H1 (cell line): ENCODE data around the gene RASAL2.

Experiments used
- CHD2 ChIP-seq: IDR thresholded peaks from 2 replicates; pipeline ENCODE4 v1.6.1; 2012; ENCODE audit warnings: low read length, improper control_type of control experiment
- CHD7 ChIP-seq: fragments of 300-600 bp; sonication (generic); IDR thresholded peaks from 2 replicates; pipeline ENCODE4 v1.7.1; 2012; ENCODE audit warnings: low read length, moderate library complexity, mild to moderate bottlenecking, inconsistent platforms; ENCODE audit not compliant: insufficient replicate concordance
- CTCF ChIP-seq, 3 experiments: IDR thresholded peaks; 1 replicate in 2 of 3; 2 replicates in 1 of 3; pipeline versions ENCODE4 v1.5.1 to v1.6.1; 2011; ENCODE audit warnings: low read length in 3 of 3, mild to moderate bottlenecking in 3 of 3, inconsistent platforms in 2 of 3, low read depth in 1 of 3, moderate library complexity in 1 of 3; ENCODE audit not compliant: insufficient read depth in 1 of 3; ENCODE audit errors: control extremely low read depth in 1 of 3
- EZH2 ChIP-seq: fragments of 200-600 bp; sonication (generic); IDR thresholded peaks from 2 replicates; pipeline ENCODE4 v1.7.1; 2012; ENCODE audit warnings: low read depth, mild to moderate bottlenecking, moderate library complexity, low read length, inconsistent platforms; ENCODE audit not compliant: severe bottlenecking
- FOSL1 ChIP-seq: IDR thresholded peaks from 2 replicates; pipeline ENCODE4 v1.6.1; 2011; ENCODE audit warnings: mild to moderate bottlenecking, low read depth, low read length, moderate library complexity; ENCODE audit not compliant: insufficient read depth
- JUN ChIP-seq: IDR thresholded peaks from 2 replicates; pipeline ENCODE4 v1.6.1; 2011; ENCODE audit warnings: low read depth, mild to moderate bottlenecking, improper control_type of control experiment, low read length
- POLR2A ChIP-seq, 2 experiments: IDR thresholded peaks; 1 replicate in 1 of 2; 2 replicates in 1 of 2; pipeline ENCODE4 v1.6.1; 2011; ENCODE audit warnings: low read depth in 2 of 2, low read length in 2 of 2, mild to moderate bottlenecking in 2 of 2; ENCODE audit errors: control extremely low read depth in 1 of 2
- RNF2 ChIP-seq: fragments of 200-900, 300-1000 bp; sonication (generic); IDR thresholded peaks from 2 replicates; pipeline ENCODE4 v1.7.1; 2016; ENCODE audit warnings: borderline replicate concordance, low read depth, mild to moderate bottlenecking, antibody characterized with exemption, low read length; ENCODE audit not compliant: poor library complexity, severe bottlenecking; ENCODE audit errors: missing control alignments
- SP4 ChIP-seq: IDR thresholded peaks from 2 replicates; pipeline ENCODE4 v1.6.1; 2012; ENCODE audit warnings: low read length, inconsistent platforms
- TCF12 ChIP-seq: IDR thresholded peaks from 2 replicates; pipeline ENCODE4 v1.6.1; 2011; ENCODE audit warnings: low read depth, mild to moderate bottlenecking, low read length

- TF ChIP-seq CTCF (IDR thresholded peaks at IDR 0.05; ENCODE audit: control extremely low read depth in 1 of 3, insufficient read depth in 1 of 3, low read depth in 1 of 3, low read length in 3 of 3) (no peak), POLR2A (IDR thresholded peaks at IDR 0.05; ENCODE audit: control extremely low read depth in 1 of 2, low read depth in 2 of 2, low read length in 2 of 2) (no peak), TCF12 (no peak), JUN (no peak), RNF2 (no peak), FOSL1 (no peak), CHD7 (no peak), EZH2 (no peak), CHD2 (no peak), SP4 (no peak)
Measured at GRCh38 chr1:178047403-178048093, 46.4 kb upstream of the RASAL2 start.
